ENCODE data around the gene ASPRV1.
"Not testable (repeated sequence)": the region's sequence is repeated elsewhere in the genome, so short reads cannot be mapped to it uniquely, and the experiment has no call there.

Gene ASPRV1

DNA sequence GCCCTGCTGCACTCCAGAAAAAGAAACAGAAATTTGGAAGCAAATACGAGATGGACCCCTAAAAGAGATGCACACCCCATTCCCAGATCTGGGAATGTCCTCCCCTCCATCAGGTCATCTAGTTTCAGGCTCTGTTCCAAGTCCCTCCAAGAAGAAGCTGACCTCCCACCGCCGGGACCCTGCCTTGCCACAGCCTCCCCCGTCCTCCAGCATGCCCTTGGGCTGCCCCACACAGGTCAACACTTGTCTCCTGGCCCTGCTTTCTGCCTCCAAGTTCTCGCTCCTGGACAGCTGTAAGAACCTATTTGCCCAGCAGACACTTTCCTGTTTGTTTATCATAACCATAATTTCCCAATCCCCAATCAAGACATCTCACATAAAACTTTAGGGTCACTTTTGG lies 2.0 kb downstream of the ASPRV1 start:
- no peak for DNase-seq

DNA sequence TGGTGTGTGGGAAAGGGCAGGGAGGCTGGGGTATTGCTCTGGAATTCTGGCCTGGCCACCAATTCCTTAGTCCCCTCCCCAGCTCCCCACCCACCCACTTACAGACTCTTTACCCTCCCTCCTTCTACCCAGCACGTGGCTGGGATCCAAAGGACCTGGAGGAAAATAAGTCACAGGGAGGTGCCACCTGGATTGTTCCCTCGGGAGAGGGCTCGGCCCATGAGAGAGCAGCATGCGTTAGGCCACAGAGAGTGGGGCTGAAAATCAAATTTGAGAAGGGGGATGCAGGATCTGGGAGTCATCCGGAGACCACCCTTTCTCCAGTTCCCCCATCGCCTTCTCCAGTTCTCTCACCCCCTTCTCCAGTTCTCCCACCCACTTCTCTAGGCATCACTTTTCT lies 3.0 kb downstream of the ASPRV1 start:
- no peak for DNase-seq

DNA sequence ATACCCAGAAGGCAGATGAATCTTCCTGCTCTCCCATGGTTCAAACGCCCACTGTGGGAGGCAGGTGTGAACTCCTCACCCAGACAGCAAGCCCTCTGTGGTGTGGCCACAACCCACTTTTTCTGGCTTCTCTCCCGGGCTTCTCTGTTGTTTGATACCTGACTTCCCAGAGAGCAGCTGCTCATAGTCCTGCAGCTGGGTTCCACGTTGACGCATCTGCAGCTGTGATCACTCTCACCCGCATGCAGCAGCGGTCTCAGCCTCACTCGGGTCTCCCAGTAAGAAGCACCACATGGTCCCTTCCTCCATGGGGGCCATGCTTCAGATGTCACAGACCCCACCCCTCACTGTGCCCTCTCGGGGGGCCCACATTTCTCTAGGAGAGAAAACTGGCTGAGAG lies 3.5 kb downstream of the ASPRV1 start:
- DNase-seq: no peak

DNA sequence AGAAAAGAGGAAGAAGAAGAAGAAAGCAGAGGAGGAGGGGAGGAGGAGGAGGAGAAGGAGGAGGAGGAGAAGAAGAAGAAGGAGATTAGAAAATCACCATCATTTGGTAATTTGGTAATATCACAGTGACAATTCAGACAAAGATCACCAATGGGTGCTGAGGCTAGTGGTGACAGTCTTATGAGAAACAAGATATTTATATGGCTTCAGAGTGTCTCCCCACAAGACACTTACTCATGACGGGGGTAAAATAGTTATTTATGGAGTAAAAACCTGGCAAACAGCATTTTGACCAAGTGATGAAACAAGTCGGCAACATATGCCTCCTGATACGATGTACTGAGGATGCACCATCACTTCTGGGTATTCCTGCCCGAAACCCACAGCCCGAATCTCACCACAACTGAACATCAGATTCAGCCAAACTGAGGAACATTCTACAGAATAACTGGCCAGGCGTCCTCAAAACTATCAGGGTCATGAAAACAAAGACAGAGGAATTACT lies 4.9 kb downstream of the ASPRV1 start:
- DNase-seq: no peak

DNA sequence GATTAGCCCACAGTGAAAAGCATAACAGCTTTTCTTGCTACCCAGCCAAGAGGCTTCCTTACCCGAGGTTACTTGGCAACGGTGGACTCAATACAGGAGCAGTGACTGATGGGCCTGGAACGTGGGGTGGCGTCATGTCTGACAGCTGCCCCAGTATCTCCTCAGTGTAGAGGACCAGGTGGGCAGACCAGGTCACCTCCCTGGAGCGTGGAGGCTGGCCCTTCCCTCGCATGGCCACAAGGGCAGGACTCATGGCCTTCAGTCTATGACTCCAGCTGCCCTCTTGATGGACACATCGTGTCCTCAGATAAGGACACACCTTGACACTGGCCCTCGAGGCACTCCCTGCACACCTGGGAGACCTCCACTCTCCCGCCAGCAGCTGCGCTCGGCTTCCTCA lies 6.4 kb downstream of the ASPRV1 start:
- DNase-seq: no peak

DNA sequence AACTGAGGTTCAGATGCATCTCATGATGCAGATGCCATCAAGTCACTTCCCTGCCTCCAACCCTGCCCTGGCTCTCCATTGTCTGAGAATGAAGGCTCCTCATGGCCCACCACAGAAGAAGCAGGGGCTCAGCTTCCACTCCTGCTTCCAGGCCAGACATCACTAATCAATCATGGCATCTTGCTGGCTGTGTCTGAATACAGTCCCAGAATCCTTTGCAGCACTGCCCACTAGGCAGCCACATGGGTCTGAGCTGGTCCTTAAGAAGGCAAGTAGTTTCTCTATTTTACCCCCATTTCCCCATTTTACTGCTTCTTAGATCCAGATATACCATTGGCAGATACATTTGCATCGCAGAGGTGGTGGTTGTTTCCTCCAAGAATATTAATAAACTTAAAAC lies 7.3 kb downstream of the ASPRV1 start:
- DNase-seq: no peak

DNA sequence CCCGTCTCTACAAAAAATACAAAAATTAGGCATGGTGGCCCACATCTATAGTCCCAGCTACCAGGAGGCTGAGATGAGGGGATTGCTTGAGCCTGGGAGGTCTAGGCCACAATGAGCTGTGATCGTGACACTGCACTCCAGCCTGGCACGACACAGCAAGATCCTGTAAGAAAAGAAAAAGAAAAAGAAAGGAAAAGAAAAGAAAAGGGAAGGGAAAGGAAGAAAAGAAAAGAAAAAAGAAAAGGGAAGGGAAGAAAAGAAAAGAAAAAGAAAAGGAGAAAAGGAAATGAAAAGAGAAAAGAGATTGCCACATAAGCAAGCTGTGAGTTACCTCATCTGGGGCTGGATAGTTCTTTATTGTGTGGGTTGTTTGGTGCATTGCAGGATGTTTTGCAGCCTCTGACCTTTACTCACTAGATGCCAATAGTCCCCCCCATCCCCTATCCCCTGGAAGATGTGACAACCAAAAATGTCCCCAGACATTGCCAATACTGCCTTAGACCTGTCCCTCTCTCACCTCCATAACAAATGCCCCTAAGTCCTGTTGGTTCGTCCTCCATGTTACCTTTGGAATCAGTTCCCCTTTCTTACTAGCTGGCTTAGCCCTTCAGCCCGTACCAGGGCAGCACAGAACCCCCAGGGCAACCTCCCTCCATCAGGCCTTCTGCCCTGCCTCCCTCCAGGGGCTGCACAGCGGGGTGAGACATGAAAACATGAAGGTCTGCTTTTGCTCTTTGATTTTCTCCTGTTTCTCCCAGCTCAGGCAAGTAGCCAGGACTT lies 8.9 kb downstream of the ASPRV1 start:
- no peak for DNase-seq

DNA sequence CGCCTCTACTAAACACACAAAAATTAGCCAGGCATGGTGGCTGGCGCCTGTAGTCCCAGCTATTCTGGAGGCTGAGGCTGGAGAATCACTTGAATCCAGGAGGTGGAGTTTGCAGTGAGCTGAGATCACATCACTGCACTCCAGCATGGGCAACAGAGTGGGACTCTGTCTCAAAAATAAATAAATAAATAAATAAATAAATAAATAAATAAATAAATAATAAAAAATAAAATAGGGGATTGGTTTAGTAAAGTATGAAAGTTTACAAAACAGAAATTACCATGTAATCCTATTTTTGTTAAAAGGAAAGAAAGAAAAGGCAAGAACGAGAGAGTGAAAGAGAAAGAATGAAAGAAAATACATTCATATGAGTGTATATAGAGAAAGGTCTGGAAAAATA lies 10.8 kb downstream of the ASPRV1 start:
- not testable (repeated sequence) for DNase-seq

DNA sequence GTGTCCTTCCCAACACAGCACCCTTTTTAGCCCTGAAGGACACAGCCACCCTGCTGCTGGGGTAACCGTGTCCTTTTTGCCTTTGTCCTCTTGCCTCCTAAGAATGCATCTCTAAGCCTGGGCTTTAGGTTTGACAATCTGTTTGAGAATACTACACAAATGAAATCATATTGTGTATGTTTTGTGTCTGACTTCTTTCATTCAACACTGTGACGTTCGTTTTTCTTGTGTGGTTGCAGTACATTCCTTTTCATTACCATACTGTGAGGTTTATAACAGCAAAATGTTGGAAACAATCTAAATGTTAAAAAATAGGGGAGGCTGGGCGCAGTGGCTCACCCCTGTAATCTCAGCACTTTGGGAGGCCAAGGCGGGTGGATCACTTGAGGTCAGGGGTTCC lies 11.2 kb downstream of the ASPRV1 start:
- no peak for DNase-seq

DNA sequence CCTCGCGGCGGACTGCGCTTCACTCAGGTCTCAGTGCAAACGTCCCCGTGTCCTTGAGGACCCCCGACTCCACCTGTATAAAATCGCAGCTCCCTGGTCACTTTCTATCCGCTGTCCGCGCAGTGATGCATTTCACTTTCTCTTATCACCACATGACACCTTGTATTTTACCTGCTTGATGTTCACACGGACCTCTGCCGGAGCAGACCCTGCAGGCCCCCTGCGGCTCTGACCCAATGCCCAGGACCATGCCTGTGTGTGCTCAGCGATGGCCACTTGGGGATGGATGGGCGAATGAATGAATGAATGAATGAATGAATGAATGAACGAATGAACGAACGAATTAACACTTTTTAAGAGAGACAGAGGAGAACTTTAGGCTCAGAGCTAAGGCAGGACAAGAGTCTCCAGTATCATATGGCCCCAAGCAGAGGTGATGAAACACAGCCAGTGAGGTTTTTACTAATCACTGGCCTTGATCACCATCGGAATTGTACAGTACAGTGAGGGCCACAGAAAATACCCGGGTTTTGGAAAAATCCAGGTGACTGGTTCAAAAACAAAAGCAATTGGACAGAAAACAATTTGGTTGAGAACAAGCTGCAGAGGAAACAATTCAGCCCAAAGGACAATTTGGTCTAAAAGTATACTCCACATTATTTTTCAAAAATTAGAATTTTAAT lies 12.3 kb downstream of the ASPRV1 start:
- no peak for DNase-seq

DNA sequence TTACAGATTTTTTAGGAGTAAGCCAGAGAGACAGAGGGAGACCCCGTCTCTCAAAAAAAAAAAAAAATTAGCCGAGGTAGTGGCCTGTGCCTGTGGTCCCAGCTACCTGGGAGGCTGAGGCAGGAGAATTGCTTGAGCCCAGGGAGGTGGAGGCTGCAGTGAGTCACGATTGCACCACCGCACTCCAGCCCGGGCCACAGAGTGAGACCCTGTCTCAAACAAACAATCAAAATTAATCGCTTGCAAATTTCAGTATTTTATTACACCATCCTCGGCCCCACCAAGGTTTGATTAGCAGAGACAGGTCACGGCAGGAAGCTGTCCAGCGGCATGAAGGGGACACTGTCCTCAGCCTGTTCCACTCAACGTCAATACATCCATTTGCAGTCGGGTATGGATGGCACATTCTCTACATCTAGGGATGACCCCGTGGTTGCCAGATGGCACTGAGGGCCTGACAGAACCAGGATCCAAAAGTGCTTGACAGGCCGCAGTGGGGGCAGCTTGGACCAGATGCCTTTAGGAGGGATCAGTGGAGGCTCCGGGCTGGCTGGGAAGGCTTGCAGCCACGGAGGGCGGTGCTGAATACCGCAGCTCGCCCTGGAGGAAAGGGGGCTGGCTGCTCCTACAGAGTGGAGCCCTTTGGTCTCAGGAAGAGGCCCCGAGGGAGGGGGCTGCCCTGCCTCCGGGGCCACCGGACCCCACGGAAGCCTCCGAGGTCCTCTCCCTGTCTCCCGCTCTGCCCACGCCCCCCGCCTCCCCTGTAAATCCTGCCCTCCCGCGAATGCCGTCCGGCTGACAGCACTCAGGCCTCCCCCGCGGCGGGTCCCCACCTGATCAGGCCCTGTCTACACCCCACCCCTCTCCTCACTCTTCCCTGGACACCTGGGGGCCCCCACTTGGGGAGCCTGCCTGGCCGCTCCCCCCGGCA lies 13.1 kb downstream of the ASPRV1 start:
- DNase-seq: no peak

DNA sequence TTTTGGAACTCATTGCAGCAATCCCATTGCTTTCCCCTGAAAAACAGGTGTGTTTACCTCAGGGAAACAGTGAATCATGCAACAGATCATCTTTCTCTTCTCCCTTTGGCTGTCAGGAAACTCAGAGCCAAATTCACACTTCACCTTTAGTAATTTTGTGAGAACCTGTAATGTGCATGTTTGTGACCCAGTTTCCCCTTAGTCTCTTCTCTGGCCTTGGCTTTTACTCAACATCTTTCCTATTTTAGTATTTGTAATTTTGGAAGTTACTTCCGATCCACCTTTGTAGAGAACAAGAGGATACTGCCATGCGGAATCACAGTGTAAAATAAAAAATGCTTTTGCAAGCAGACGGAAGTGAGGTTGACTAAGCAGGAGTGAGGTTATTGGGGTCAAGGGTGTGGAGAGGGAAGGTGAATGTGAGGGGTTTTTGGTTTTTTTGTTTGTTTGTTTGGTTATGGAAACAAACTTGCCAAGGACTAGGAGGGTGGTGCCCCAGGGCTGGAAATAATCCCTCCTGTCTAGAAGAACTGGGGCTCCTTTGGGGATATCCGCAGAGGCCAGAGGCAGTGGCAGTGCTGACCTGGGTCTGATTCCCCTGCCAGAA lies 14.0 kb downstream of the ASPRV1 start:
- DNase-seq: no peak

DNA sequence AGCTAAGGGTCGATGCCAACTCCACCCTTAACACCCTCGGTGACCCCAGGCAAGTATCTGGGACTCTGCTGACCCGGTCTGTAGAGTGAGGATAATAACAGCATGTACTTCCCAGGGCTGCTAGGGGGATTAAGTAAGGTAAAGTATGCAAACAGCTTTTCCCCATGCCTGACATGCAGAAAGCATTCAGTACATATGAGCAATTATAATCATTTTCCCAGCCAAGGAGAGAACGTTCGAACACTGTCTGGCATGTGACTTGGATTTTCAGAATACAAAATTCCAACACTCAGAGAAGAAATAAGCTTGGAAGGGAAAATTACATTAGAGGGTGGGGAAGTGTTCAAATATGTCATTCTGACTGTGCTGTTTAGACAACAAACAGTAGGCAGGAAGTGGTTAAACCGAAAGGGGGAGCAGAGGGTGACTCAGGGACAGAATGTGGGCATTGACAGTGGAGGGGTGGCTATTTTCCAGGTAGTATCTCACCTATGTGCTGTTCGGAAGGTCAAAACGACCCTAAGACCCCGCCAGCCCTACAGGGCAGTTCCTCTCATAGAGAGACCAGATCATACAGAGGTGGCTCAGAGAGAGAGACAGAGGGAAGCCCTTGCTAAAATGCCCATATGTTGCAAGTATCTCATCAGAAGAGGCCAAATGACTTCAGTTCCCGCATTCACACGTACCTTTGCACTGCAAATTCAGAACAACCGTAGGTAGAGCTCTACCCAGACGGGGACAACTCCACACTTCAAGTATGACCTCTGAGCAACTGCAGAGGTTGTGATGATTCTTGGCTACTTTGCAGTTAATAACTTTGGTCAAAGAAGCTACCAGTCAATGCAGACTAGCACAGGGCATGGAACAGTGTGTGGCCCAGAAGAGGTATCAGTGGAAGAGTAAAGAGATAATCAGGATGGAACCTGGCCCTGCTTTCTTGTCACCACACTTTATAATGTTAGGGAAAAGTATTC lies 14.8 kb downstream of the ASPRV1 start:
- DNase-seq: no peak

DNA sequence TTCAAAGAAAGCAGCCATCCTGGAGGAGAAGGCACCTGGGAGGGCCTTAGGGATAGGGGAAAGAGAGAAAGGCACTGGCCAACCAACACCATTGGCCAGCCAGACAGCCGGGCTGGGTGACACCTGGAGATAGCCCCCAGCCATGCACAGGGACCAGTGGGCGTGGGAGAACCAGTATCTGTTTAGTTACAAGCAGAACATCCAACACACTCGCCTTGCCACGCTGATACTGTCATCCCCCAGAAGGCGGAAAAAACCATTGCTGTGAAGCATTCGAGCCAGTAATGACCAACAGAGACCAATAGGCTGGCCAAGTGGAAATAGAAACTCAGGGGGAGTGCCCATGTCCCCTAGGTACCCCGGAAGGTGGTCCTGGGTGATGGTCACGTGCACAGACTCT lies 15.5 kb downstream of the ASPRV1 start:
- DNase-seq: no peak

DNA sequence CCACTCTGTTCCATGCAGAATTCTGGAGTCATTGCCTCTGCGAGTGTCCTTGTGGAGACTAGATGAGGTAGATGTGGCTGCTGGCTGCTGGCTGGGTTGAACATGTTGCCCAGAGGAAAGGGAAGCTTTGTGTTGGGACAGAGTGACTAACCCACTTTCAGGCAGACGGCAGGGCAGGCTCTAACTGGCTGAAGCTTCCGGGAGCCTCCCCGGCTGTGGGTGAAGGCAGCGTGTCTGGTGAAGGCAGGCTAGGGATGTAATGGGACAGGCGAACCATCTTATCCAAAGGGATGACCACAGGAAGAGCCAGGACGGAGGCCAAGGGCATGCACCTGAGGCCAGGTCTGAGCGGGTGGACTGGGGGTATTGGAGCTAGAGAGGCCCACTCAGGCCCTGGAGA lies 16.0 kb downstream of the ASPRV1 start:
- no peak for DNase-seq

DNA sequence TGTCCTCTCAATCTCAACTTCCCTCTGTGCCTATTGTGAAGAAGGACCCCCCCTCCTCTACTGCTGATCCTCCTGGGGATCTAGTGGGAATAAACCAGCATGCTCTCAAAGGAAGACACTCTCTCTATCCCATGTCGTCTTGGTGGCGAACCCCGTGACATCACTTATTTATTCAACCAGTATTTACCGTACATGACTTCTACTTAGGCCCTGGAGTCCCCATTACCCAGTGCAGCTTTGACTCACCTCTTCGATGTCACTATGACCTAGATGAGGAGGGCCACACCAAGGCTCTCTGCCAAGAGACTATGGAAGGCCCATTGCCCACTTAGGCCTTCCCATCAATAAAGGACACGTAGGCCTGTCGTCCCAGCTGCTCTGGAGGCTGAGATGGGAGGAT lies 16.7 kb downstream of the ASPRV1 start:
- no peak for DNase-seq

DNA sequence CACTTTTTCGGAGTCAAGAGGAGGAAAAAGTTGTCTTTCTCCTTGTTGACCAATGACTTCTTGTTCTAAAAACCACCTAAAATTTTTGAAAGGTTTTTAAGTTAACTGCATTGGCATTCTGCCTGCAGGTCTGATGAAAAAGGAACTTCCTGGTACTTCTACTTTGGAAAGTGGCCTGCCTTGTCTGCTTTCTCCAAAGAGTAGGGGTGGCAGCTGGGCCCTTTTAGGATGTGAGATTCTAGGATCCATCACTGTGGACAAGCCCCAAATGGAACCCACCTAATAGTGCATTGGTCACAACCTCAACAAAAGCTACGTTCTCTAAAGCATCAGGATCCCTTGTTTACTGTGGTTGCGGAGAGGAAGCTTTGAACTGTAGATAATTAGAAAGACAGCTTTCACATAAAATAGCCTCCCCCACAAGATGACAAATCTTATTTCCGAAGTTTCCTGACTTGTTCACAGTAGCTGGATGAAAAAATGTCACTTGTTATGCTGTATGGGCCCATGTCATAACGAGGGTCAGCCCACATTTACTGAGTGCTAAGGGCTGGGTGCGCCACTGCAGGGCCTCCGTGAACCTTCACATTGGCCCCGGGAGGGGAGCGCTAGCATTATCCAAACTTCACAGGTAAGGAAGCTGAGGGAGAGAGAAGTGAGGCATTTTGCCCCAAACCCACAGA lies 17.4 kb downstream of the ASPRV1 start:
- no peak for DNase-seq

DNA sequence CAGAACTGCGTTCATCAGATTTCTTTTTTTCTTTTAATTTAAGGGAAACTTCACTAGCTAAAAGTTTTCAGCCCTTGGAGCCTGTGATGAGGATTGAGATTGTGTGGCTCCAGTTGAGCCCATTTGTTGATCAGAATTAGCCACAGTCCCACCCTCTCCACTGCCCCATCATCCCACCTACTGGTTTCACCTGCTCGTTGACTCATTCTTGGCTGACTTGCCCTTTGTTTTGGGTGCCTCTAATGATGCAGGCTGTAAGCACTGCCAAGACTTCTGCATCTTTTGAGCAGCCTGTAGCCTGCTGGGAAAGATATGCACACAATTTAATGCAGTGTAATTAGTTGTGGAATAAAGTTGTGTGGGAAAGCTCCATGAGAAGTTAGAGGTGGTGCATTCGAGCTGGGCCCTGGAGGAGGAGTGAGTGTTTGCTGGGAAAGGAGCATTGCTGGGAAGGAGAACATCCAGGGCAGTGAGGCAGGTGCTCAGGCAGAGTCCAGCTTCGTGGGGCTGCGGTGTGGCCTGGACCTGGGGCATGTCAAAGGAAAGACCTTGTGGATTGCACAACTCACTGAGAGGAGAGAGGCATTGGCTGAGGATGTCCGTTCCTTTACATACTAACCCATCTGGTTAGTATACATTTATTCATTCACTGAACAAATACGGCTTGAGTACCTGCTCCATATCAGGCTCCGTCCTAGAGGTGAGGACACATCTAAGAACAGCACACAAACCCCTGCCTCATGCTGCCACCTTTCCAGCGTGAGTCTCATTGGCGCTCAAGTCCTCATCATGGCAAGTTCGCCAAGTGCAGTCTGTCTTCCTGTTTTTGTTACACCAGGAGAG lies 18.2 kb downstream of the ASPRV1 start:
- no peak for DNase-seq

DNA sequence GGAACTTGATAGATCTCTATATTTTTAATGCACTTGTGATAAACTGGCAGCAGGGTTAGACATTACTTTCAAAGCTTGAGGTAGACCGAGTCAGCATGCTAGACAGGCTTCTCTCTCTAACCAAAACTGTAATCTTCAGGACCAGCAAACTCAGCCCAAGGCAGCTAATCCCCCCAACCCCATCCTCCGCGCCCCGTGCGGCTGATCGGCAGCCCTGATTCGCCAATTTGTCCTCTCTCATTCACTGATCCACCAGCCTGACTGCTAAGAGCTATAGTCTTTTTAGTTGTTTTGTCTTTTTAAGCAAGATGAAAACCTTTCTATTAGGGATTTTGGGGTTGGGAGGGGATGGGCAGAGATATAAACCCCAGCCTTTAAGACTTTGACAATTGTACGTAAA lies 20.7 kb downstream of the ASPRV1 start:
- DNase-seq: no peak

DNA sequence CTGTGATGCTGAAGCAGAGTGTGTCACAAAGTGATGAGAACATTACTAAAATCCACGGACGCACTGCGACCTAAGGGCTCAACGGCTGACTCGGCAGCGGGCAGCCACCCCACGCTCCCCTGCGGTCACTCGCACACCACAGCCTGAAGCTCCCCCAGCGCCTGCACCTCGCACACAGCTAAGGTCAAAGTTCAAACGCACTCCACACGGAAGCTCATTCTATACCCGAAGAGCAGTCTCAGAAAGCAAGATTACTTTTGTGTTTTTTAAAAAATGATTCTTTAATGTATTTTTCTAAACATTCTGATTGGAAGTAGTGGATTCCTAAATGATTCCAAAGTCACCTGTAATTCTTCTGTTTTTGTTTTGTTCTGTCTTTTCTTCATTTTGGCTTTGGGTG lies 21.7 kb downstream of the ASPRV1 start:
- DNase-seq: no peak

All from NCI-H2029 treated with DMSO at 0.1 percent for 48 hours (cell line).